Nephron progenitor cell (in vitro differentiated cells): Measurements from ENCODE around the gene TDRD9.
"Not testable (repeated sequence)": the region's sequence is repeated elsewhere in the genome, so short reads cannot be mapped to it uniquely, and the experiment has no call there.

Experiments used
- DNase-seq: peaks from one replicate; pipeline ENCODE4 v3.0.0; 2021
- H3K27ac Mint-ChIP-seq: 2 replicates; pipeline ENCODE4 v1.8.0; 2021; ENCODE audit warnings: mild to moderate bottlenecking, moderate library complexity, mixed read lengths
- H3K27me3 Mint-ChIP-seq: 2 replicates; pipeline ENCODE4 v1.8.0; 2021; ENCODE audit warnings: mild to moderate bottlenecking, low read depth, mixed read lengths; ENCODE audit not compliant: poor library complexity
- H3K36me3 Mint-ChIP-seq: 2 replicates; pipeline ENCODE4 v1.8.0; 2021; ENCODE audit warnings: low read depth, mixed read lengths
- H3K4me1 Mint-ChIP-seq: 2 replicates; pipeline ENCODE4 v1.8.0; 2021; ENCODE audit warnings: mixed read lengths
- H3K4me3 Mint-ChIP-seq: 2 replicates; pipeline ENCODE4 v1.8.0; 2021; ENCODE audit warnings: mild to moderate bottlenecking, moderate library complexity, mixed read lengths
- H3K9me3 Mint-ChIP-seq: 2 replicates; pipeline ENCODE4 v1.8.0; 2021; ENCODE audit warnings: mild to moderate bottlenecking, moderate library complexity, mixed read lengths
- TF ChIP-seq, protein P1 (sequence below): fragments of 200-600 bp; sonication (generic); IDR thresholded peaks from 2 replicates; pipeline ENCODE4 v1.5.0; 2021; ENCODE audit warnings: antibody characterized with exemption

Gene TDRD9

DNA sequence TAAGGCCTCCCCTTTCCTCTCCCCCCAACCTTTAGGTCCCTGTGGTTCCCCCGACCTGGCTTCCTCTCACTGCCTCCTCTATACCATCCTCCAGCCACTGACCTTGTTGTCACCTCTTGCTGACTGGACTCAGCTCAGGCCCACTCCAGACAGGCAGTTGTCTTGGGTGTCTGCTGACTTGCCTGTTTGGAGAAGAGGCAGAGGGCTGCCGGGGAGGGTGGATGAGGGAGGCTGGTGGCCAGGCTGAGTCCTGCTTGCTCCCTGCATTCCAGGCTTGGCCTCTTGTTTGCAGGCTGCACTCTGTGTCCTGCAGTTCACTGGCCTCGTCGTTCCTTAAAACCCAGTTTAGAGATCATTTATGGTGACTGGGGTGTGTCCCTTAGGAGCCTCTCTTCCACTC is 45.1 kb downstream of the TDRD9 start:
- H3K36me3 Mint-ChIP-seq: no peaks in the 10 kb centered on the region
- peak; percentile 20 for DNase-seq
- peaks cover 19% of the 10 kb centered on the region for H3K4me1 Mint-ChIP-seq
- TF ChIP-seq, protein P1, sequence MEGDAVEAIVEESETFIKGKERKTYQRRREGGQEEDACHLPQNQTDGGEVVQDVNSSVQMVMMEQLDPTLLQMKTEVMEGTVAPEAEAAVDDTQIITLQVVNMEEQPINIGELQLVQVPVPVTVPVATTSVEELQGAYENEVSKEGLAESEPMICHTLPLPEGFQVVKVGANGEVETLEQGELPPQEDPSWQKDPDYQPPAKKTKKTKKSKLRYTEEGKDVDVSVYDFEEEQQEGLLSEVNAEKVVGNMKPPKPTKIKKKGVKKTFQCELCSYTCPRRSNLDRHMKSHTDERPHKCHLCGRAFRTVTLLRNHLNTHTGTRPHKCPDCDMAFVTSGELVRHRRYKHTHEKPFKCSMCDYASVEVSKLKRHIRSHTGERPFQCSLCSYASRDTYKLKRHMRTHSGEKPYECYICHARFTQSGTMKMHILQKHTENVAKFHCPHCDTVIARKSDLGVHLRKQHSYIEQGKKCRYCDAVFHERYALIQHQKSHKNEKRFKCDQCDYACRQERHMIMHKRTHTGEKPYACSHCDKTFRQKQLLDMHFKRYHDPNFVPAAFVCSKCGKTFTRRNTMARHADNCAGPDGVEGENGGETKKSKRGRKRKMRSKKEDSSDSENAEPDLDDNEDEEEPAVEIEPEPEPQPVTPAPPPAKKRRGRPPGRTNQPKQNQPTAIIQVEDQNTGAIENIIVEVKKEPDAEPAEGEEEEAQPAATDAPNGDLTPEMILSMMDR: no peak
- peaks cover 10% of the 10 kb centered on the region for H3K9me3 Mint-ChIP-seq
- H3K27ac Mint-ChIP-seq: peak overlapping the region; percentile 32
- H3K27me3 Mint-ChIP-seq: peaks cover 6% of the 10 kb centered on the region
- no peak overlapping the region for H3K4me3 Mint-ChIP-seq

DNA sequence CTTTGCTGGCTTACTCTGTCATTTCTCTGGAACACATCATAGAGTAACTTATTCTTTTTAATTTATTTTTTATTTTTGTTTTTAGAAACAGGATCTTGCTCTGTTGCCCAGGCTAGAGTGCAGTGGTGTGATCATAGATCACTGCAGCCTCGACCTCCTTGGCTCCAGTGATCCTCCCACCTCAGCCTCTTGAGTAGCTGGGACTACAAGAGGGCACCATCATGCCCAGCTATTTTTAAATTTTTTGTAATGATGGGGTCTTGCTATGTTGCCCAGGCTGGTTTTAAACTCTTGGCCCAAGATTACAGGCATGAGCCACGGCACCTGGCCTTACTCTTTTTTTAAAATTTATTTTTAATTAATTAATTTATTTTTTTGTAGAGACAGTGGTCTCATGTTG is 46.3 kb downstream of the TDRD9 start:
- Mint-ChIP-seq H3K36me3 (no peaks in the 10 kb centered on the region), H3K27ac (no peak overlapping the region), H3K27me3 (peaks cover 6% of the 10 kb centered on the region), H3K4me3 (no peak overlapping the region), H3K4me1 (peaks cover 11% of the 10 kb centered on the region), H3K9me3 (peaks cover 21% of the 10 kb centered on the region)
- no peak for DNase-seq
- TF ChIP-seq, protein P1: no peak

DNA sequence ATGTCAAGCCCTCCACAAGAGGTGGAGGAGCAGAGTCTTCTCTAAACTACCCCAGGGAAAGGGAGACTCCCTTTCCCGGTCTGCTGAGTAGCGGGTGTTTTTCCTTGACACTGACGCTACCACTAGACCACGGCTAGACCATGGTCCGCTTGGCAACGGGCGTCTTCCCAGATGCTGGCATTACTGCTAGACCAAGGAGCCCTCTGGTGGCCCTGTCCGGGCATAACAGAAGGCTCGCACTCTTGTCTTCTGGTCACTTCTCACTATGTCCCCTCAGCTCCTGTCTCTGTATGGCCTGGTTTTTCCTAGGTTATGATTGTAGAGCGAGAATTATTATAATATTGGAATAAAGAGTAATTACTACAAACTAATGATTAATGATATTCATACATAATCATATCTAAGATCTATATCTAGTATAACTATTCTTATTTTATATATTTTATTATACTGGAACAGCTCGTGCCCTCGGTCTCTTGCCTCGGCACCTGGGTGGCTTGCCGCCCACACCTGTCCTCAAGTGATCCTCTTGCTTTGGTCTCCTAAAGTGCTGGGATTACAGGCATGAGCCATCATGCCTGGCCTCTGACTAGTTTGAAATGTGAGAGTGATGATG is 52.5 kb downstream of the TDRD9 start:
- peak; percentile 36 for DNase-seq
- TF ChIP-seq, protein P1: peak; percentile 60
- H3K27me3 Mint-ChIP-seq, H3K27ac Mint-ChIP-seq, H3K36me3 Mint-ChIP-seq, H3K4me1 Mint-ChIP-seq, H3K4me3 Mint-ChIP-seq: not testable (repeated sequence)
- peaks cover 51% of the 10 kb centered on the region for H3K9me3 Mint-ChIP-seq

DNA sequence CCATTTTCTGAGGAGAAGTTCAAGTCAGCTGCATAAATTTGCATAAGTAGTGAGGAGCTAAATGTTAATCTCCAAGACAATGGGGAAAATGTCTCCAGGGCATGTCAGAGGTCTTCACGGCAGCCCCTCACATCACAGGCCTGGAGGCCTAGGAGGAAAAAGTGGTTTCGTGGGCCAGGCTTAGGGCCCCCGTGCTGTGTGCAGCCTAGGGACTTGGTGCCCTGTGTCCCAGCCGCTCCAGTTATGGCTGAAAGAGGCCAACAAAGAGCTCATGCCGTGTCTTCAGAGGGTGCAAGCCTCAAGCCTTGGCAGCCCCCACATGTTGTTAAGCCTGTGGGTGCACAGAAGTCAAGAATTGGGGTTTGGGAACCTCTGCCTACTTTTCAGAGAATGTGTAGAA is 55.9 kb downstream of the TDRD9 start:
- H3K4me1 Mint-ChIP-seq: no peaks in the 10 kb centered on the region
- no peak for DNase-seq
- no peak overlapping the region for H3K4me3 Mint-ChIP-seq
- peaks cover 3% of the 10 kb centered on the region for H3K36me3 Mint-ChIP-seq
- peaks cover 56% of the 10 kb centered on the region for H3K9me3 Mint-ChIP-seq
- TF ChIP-seq, protein P1: no peak
- H3K27ac Mint-ChIP-seq: no peak overlapping the region
- H3K27me3 Mint-ChIP-seq: peaks cover 14% of the 10 kb centered on the region

DNA sequence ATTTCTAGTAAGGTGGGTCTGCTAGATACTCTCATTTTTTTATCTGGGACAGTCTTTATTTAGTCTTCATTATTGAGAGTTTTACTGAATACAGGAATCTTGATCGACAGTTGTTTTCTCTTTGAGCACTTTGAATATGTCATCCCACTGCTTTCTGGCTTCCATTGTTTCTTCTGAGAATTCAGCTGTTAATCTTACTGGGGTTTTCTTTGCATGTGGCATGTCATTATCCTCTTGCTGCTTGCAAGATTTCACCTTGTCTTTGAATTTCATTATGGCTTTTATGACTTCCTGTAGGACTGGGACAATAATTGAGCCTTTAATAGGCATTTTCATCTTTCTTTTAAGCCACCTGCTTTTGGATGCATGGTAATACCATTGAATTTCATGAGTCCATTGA is 60.8 kb downstream of the TDRD9 start:
- Mint-ChIP-seq H3K27me3 (peaks cover 19% of the 10 kb centered on the region), H3K9me3 (peaks cover 51% of the 10 kb centered on the region), H3K36me3 (peaks cover 4% of the 10 kb centered on the region), H3K4me1 (no peaks in the 10 kb centered on the region), H3K4me3 (no peak overlapping the region), H3K27ac (no peak overlapping the region)
- no peak for DNase-seq
- TF ChIP-seq, protein P1: no peak

DNA sequence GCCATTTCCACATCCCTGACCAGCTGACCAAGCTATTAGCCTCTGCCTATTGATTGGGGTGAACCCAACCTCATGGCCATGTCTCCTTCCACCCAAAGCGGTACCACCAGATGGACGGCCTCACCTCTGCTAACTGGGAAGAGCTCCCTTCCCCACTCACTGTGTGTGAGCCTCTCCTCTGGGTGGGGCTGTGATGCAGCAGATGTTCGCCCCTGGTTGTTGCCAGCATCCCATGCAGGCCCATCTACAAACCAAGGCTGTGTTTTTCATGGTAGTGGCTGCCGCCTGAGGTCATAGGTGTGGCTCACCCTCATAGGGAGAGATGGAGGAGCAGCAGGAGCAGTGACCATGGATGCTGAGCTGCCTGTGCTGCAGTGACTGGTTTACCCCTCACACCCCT is 61.7 kb downstream of the TDRD9 start:
- Mint-ChIP-seq H3K27ac (no peak overlapping the region), H3K9me3 (peaks cover 41% of the 10 kb centered on the region), H3K4me1 (no peaks in the 10 kb centered on the region), H3K4me3 (no peak overlapping the region), H3K36me3 (peaks cover 4% of the 10 kb centered on the region), H3K27me3 (peaks cover 23% of the 10 kb centered on the region)
- no peak for DNase-seq
- TF ChIP-seq, protein P1: no peak
